Endothelial cell of umbilical vein (primary cell): Measurements from ENCODE around the gene BAMBI. TPM values are rescaled to one million over a fixed set of nuclear protein-coding genes. Genes with fewer than 3 reads are reported as not detected.

Experiments used
- BruUV-seq: library from RNA; stranded (reverse); fragments of 400-500 nt; replicated peaks from 2 replicates; lab custom pipeline; 2021; lab: Mats Ljungman, UMichigan
- CTCF ChIA-PET: fragments of 300-600, 350-600 bp; sonication (Branson Sonifier 250); formaldehyde crosslinking; loops from one replicate; lab custom pipeline; 2021; ENCODE audit warnings: antibody characterized with exemption, inconsistent platforms; lab: Charles Lee
- POLR2A ChIA-PET: fragments of 300-600, 350-600 bp; sonication (Branson Sonifier 250); formaldehyde crosslinking; loops from one replicate; lab custom pipeline; 2021; ENCODE audit warnings: antibody characterized with exemption, inconsistent platforms; lab: Charles Lee
- DNase-seq: peaks from one replicate; pipeline ENCODE4 v3.0.0-alpha.2; 2011; ENCODE audit warnings: low read depth, low spot score
- FAIRE-seq: peaks from 2 replicates; lab custom pipeline; 2011; peaks lifted over from hg19 to GRCh38; lab: Jason Lieb, UNC
- H2AFZ ChIP-seq: 2 replicates; pipeline ENCODE4 v1.6.0; 2012; ENCODE audit warnings: low read depth, low read length, control low read depth, inconsistent platforms
- H3K27ac ChIP-seq: 2 replicates; pipeline ENCODE4 v1.5.1; 2011; ENCODE audit warnings: low read depth, mild to moderate bottlenecking, control low read depth, low read length, moderate library complexity; ENCODE audit not compliant: insufficient read depth
- H3K27me3 ChIP-seq, 2 experiments: 2 replicates each; pipeline versions ENCODE4 v1.6.0 to v1.6.1; 2011; ENCODE audit warnings: low read length in 2 of 2, mixed read lengths in 1 of 2; ENCODE audit not compliant: control insufficient read depth in 2 of 2, insufficient read depth in 2 of 2
- H3K36me3 ChIP-seq, 2 experiments: 2 replicates in 1 of 2; 3 replicates in 1 of 2; pipeline ENCODE4 v1.5.1; 2011; ENCODE audit warnings: low read length in 2 of 2, mild to moderate bottlenecking in 1 of 2, moderate library complexity in 1 of 2; ENCODE audit not compliant: control insufficient read depth in 2 of 2, insufficient read depth in 2 of 2; ENCODE audit errors: extremely low read depth in 1 of 2
- H3K4me1 ChIP-seq: 3 replicates; pipeline ENCODE4 v1.5.1; 2011; ENCODE audit warnings: mild to moderate bottlenecking, low read length; ENCODE audit not compliant: control insufficient read depth, insufficient read depth; ENCODE audit errors: extremely low read depth
- H3K4me2 ChIP-seq: 2 replicates; pipeline ENCODE4 v1.6.1; 2011; ENCODE audit warnings: low read length, control low read depth, mixed read lengths; ENCODE audit not compliant: insufficient read depth
- H3K4me3 ChIP-seq, 3 experiments: fragments of 200-600 bp in 1 of 3; sonication (generic), shearing (Covaris generic) in 1 of 3; replicated peaks in 1 of 3; 2 replicates each; pipeline ENCODE4 v1.5.1; 2011 to 2016; ENCODE audit warnings: control low read depth in 3 of 3, low read length in 3 of 3, mild to moderate bottlenecking in 2 of 3, inconsistent platforms in 1 of 3, low read depth in 1 of 3, moderate library complexity in 1 of 3; ENCODE audit not compliant: insufficient read depth in 1 of 3
- H3K79me2 ChIP-seq: 2 replicates; pipeline ENCODE4 v1.6.0; 2012; ENCODE audit warnings: low read length, inconsistent platforms; ENCODE audit not compliant: control insufficient read depth, insufficient read depth
- H3K9ac ChIP-seq: replicated peaks from 2 replicates; pipeline ENCODE3; 2011; ENCODE audit warnings: low read length, control low read depth; ENCODE audit not compliant: insufficient read depth; ENCODE audit errors: extremely low read depth
- H3K9me1 ChIP-seq: replicated peaks from 3 replicates; pipeline ENCODE4 v1.6.0; 2011; ENCODE audit warnings: mild to moderate bottlenecking, low read length; ENCODE audit not compliant: control insufficient read depth, insufficient read depth; ENCODE audit errors: extremely low read depth
- H3K9me3 ChIP-seq: replicated peaks from 2 replicates; pipeline ENCODE4 v1.5.1; 2012; ENCODE audit warnings: low read length, inconsistent platforms; ENCODE audit not compliant: control insufficient read depth, insufficient read depth
- H4K20me1 ChIP-seq: replicated peaks from 2 replicates; pipeline ENCODE3; 2011; ENCODE audit warnings: mild to moderate bottlenecking, low read length; ENCODE audit not compliant: control insufficient read depth, insufficient read depth; ENCODE audit errors: extremely low read depth
- EZH2 ChIP-seq: IDR thresholded peaks from 2 replicates; pipeline ENCODE4 v1.6.1; 2012; ENCODE audit warnings: borderline replicate concordance, low read depth, mild to moderate bottlenecking, moderate library complexity, low read length, inconsistent platforms; ENCODE audit not compliant: severe bottlenecking
- FOS ChIP-seq: IDR thresholded peaks from 2 replicates; pipeline ENCODE4 v1.6.1; 2011; ENCODE audit warnings: mild to moderate bottlenecking, low read length, moderate library complexity, borderline replicate concordance; ENCODE audit not compliant: insufficient read depth
- GATA2 ChIP-seq: IDR thresholded peaks from 2 replicates; pipeline ENCODE4 v1.7.0; 2011; ENCODE audit warnings: low read depth, mild to moderate bottlenecking, moderate library complexity, mixed read lengths, low read length; ENCODE audit not compliant: insufficient read length, insufficient read depth
- JUN ChIP-seq: IDR thresholded peaks from 2 replicates; pipeline ENCODE4 v1.6.1; 2011; ENCODE audit warnings: borderline replicate concordance, low read depth; ENCODE audit not compliant: insufficient read length, insufficient read depth
- MYC ChIP-seq: IDR thresholded peaks from one replicate; pipeline ENCODE4 v1.6.1; 2011; ENCODE audit warnings: mild to moderate bottlenecking, low read depth, low read length
- POLR2A ChIP-seq: IDR thresholded peaks from 2 replicates; pipeline ENCODE4 v1.6.1; 2012; ENCODE audit warnings: low read depth, mild to moderate bottlenecking, control low read depth, low read length
- POLR2AphosphoS5 ChIP-seq: IDR thresholded peaks from 2 replicates; pipeline ENCODE4 v1.6.1; 2012; ENCODE audit warnings: low read depth, mild to moderate bottlenecking, control low read depth, low read length, moderate library complexity; ENCODE audit not compliant: insufficient read depth
- dilution Hi-C: fragments of 300-500 bp; cut with MboI; formaldehyde crosslinking; loops from one replicate; pipeline ENCODE4 v1.15.0; 2019; ENCODE audit warnings: low sequenced_read_pairs; ENCODE audit not compliant: extremely low pct_ligation_motif_present
- intact Hi-C: fragments of 100-400 bp; cut with micrococcal nuclease; formaldehyde crosslinking; loops from one replicate; pipeline ENCODE4 v1.10.0; 2022
- polyA plus RNA-seq, 4 experiments: library from polyadenylated mRNA; depleted of rRNA in 3 of 4; stranded (reverse) in 3 of 4; unstranded in 1 of 4; fragments of >200 nt; gene quantifications; 2 replicates each; pipeline versions ENCODE4 v1.2.1 to v1.2.3, GENCODE V29; 2011 to 2012; ENCODE audit warnings: missing spikeins in 1 of 4
- total RNA-seq: library from RNA; stranded (reverse); gene quantifications from 2 replicates; pipeline ENCODE4 v1.2.3, GENCODE V29; 2021
- TF ChIP-seq, protein P1 (sequence below), 2 donors: IDR thresholded peaks; 1 replicate in 1 of 2; 2 replicates in 1 of 2; pipeline ENCODE4 v1.5.1; 2011; ENCODE audit warnings: low read length in 2 of 2, mild to moderate bottlenecking in 2 of 2, moderate library complexity in 2 of 2, control low read depth in 1 of 2, inconsistent platforms in 1 of 2, low read depth in 1 of 2; ENCODE audit not compliant: insufficient read depth in 1 of 2; ENCODE audit errors: extremely low read depth in 1 of 2
- TF ChIP-seq, protein P2 (sequence below): IDR thresholded peaks from 2 replicates; pipeline ENCODE4 v1.6.1; 2011; ENCODE audit not compliant: insufficient read depth, insufficient read length

Gene BAMBI
- total and polyA plus RNA-seq, 2 donors (not counting 3 experiments of a cell fraction or from before 2014, with no cell fraction given): 3.2 to 4.3 TPM

DNA sequence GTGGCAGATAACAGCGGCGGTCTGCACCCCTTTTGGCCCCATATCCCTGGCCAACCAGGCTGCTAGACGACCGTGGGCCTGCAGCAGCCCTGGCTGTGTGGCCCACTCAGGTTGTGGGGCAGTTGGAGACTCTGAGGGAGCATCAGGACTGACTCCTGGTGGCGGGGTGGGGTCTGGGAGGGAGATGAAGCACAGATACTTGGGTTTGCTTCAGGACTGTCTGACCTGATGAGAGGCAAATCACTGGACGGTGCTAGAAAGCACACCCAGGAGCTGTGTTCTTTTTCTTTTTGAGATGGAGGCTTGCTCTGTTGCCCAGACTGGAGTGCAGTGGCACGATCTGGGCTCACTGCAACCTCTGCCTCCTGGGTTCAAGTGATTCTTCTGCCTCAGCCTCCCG lies 28.2 kb downstream of the BAMBI start:
- DNase-seq (no peak), FAIRE-seq (no peak)
- Histone ChIP-seq H3K27me3 (peaks cover 0 to 4% of the 10 kb centered on the region in 2 experiments), H3K4me1 (no peaks in the 10 kb centered on the region), H3K4me2 (no peak overlapping the region), H3K36me3 (no peaks in the 10 kb centered on the region), H2AFZ (no peak overlapping the region), H3K9ac (no peak overlapping the region), H3K79me2 (no peaks in the 10 kb centered on the region), H3K4me3 (no peak overlapping the region), H3K27ac (no peak overlapping the region), H3K9me1 (no peaks in the 10 kb centered on the region), H3K9me3 (no peaks in the 10 kb centered on the region), H4K20me1 (no peaks in the 10 kb centered on the region)
- intact Hi-C loops: no loop called here
- CTCF ChIA-PET: interaction anchor here (0.6 to 1.1 kb wide), 2 partner anchors 11 to 25 kb away, joined by 3 read pairs; no protein-coding TSS in a partner anchor
- BruUV-seq: no TSS peak
- dilution Hi-C loops: no loop called here
- POLR2A ChIA-PET: no interaction called here
- TF ChIP-seq POLR2A (no peak), MYC (no peak), POLR2AphosphoS5 (no peak), FOS (no peak), JUN (no peak), EZH2 (no peak), GATA2 (no peak)
- TF ChIP-seq, protein P1, sequence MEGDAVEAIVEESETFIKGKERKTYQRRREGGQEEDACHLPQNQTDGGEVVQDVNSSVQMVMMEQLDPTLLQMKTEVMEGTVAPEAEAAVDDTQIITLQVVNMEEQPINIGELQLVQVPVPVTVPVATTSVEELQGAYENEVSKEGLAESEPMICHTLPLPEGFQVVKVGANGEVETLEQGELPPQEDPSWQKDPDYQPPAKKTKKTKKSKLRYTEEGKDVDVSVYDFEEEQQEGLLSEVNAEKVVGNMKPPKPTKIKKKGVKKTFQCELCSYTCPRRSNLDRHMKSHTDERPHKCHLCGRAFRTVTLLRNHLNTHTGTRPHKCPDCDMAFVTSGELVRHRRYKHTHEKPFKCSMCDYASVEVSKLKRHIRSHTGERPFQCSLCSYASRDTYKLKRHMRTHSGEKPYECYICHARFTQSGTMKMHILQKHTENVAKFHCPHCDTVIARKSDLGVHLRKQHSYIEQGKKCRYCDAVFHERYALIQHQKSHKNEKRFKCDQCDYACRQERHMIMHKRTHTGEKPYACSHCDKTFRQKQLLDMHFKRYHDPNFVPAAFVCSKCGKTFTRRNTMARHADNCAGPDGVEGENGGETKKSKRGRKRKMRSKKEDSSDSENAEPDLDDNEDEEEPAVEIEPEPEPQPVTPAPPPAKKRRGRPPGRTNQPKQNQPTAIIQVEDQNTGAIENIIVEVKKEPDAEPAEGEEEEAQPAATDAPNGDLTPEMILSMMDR (IDR thresholded peaks at IDR 0.05; ENCODE audit: extremely low read depth in 1 of 2, insufficient read depth in 1 of 2, low read depth in 1 of 2, low read length in 2 of 2): no peak
- TF ChIP-seq, protein P2, sequence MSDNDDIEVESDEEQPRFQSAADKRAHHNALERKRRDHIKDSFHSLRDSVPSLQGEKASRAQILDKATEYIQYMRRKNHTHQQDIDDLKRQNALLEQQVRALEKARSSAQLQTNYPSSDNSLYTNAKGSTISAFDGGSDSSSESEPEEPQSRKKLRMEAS: no peak
